NCI-H128 (cell line): ENCODE measurements around the gene SEC16A.

Source experiments
- DNase-seq: peaks from one replicate; lab custom pipeline; 2025; ENCODE audit not compliant: unreplicated experiment; lab: John Stamatoyannopoulos, UW

SEC16A gene

DNA sequence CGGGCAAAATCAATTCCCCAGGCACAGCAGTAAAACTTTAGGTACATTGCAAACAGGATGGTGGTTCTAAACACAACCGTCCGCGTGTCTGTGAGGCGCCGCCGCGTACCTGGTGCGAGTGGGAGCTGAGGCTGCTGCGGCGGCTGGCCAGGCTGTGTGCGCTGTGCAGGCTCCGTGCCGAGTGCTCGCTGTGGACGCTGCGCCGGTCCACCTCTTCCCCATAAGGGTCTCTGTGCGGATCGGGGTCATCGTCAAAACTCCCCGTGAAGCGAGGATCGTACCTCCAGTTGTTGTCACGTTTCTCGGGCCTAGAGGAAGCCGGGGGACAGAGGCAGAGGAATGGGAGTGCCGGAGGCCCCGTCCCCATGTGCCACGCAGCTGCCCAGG lies 16.7 kb downstream of the SEC16A start:
- DNase-seq = no peak

DNA sequence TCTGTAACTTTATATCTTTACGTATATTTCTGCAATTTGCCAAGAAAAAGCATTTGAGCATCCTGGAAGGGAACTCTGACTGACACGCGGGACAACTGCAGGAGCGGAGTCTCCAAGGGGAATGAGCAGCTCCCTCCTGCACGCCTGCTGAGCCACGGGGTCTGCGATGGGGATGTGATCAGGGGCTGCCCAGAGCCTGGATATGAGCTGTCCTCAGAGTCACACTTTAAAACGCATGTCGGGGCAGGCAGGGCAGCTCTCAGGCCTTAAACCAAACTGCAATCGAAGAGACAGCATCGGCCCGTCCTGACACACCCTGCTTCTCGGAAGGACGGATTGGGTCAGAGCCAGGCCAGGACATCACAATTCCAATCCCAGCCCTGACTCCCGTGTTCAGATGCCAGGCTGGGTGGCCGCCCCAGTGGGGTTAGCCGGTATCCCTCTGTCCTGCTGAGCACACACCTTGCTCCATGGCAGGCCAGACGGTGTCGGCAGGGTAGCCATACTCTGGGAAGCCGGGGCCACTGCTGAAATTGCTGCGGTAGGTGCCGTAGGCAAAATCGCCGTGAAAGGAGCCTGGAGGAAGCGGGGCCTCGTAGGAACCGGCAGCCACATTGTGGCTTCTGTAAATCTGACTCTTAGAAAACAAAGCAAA lies 17.2 kb downstream of the SEC16A start:
- no peak for DNase-seq

DNA sequence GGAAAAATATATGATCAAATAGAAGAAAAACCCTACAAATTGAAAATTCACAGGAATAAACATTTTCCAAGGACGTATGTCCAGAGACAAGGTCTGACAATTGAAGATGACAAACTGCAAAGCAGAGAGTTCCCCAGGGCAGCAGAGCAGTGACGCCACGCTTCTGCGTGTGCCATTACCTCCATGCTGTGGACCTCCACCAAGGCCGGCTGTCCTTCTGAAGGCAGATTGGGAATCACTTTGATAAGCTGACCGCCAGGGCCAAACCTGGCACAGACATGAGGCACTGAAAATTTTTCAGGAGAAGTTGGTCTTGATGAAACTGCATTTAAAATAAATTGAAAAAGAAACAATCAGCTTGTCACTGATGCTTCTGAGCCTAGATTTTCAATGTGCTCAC lies 18.6 kb downstream of the SEC16A start:
- no peak for DNase-seq

DNA sequence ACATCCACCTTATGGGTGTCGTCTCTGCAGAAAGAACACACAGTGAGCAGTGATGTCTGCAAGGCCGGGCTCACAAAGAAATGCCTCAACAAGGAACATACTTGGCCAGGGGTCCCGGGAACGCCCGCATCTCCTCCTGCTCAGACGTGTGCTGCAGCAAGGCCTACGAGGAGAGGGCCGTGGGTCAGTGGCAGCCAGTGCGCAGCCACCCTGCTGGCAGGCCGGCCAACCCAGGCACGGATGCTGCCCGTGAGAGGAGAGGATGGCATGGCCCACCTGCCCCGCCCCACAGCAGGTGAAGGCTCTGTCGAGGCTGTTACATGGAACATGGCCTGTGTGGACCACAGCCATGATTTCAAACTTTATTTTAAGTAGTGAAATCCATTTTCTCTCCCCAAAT lies 19.3 kb downstream of the SEC16A start:
- no peak for DNase-seq

DNA sequence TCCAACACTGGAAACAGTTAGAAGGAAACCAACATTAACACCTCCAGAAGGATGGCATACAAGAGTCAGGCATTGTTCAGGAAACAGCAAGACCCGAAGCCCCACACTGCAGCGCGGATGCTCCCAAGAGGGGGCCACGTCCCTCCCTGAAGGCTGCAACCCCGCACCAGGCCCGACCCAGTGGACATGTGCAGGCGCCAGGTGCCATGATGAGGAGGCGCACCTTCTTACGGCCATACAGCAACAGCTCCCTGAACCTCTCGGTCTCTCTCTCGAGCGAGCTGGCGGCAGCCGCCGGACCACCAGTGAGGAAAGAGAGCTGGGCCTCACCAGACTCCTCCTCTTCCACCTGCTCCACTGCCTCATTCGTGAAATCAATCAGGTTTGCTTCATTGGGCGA lies 20.2 kb downstream of the SEC16A start:
- DNase-seq = no peak

DNA sequence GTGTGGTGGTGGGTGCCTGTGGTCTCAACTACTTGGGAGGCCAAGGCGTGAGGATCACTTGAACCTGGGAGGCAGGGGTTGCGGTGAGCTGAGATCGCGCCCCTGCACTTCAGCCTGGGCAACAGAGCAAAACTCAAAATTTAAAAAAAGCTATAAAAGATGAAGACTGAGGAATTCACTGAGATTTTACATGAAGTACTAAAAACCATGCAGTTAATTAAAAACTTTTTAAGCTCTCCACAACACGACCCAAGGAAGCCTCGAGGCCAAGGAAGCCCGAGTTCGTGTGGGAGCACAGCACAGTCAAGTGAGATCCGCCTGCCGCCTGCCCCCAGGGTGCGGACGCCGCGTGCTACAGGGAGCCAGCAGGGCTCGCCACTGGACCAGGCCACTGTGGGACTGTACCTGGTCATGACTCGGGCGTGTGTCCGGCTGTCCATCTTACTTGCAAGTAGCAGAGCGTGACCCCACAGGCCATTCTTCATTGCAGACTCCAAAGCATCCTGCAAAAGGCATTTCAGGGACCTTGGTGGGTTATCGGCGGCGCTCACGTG lies 22.0 kb downstream of the SEC16A start:
- DNase-seq = no peak

DNA sequence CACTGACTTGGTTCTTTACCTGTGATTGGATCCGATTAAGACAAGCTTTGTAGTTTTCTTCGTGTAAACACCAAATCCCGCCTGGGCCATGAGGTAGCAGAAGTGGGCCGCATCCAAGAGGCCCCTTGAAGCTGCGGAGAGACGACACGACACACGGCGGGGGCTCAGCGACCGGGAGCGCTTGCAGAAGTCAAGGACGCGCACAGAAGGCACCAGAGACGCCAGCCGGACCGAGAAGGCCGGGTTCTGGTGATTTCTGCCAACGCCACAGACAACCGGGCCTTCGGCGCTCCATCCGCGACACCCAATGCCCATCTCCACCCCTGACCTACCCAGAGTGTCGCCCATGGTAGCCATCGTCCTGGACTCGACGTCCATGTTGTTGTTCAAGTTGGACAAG lies 23.4 kb downstream of the SEC16A start:
- DNase-seq = no peak

DNA sequence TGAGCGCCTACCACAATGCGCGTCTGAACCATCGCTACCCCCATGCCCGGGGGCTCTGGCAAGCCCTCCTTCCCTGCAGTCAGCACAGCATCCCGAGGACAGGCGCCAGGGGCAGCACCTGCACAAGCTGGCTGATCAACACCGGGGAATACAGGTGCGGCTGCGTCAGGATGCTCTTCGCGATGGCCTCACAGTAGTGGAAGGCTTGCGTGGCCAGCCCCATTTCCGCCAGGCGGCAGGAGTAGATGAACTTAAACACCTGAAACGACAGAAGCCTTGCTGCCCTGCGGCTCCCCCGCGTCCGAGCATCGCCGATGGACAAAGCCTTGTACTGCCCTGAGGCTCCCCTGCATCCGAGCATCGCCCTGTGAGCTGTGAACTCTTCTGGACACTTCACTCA lies 25.5 kb downstream of the SEC16A start:
- no peak for DNase-seq

DNA sequence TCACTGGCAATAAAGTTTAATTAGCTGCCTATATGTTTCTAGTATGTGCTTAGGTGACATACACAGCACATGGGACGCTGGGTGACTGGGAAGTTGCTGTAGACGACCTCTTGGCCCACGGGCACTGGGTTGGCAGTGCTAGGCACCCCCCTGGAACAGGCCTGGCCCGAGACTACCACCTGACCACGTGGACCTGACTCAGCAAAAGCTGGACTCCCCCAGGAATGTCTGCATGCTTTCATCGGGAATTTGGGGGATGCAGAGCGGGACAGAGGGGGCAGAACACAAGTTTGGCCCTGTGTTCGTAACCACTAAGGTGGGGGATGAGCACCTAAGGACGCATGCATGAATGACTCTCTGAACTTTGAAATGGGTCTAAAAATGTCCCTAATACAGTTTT lies 26.6 kb downstream of the SEC16A start:
- DNase-seq = no peak

DNA sequence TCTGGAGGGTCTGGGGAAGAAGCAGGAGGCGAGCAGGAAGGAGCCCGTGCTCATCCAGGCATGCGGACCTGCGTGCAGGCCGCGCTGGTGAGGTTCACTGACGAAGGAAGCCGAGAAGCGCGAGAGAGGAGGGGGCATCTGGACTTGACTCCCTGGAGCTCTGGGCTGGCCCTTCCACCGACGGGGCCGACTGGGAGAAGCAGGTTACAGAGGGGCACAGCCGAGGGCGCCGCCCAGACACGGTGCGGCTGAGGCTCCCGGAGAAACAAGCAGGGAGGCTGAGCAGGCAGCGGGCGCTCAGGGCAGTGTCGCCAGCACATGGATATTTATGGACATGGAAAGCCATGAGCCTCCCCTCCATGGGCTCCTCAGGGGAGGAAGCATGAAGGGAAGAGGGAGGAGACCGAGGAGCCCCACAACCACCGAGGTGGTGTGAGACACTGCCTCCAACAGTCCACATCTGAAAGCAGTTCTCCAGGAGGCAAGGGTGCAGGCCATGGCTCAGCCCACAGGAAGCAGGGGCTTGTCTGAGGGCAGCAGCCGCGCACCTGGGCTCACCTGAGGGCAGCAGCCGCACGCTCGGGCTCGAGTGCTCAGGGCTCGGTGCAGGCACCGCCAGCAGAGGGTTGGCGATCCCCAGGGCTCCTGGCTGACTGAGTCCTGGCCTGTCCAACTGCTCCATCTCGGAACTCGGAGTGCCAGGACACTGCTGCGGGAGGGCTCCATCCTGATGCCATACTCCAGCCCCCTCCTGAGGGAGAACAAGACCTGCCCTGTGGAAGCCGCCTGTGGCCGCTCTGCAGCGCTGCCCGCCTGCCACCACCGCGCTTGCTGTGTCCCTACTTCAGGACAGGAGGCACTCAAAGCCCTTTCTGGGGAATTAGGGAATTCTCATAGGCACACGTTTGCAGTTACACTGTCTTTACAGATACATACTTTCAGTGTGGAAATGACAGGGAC lies 27.5 kb downstream of the SEC16A start:
- DNase-seq = no peak

DNA sequence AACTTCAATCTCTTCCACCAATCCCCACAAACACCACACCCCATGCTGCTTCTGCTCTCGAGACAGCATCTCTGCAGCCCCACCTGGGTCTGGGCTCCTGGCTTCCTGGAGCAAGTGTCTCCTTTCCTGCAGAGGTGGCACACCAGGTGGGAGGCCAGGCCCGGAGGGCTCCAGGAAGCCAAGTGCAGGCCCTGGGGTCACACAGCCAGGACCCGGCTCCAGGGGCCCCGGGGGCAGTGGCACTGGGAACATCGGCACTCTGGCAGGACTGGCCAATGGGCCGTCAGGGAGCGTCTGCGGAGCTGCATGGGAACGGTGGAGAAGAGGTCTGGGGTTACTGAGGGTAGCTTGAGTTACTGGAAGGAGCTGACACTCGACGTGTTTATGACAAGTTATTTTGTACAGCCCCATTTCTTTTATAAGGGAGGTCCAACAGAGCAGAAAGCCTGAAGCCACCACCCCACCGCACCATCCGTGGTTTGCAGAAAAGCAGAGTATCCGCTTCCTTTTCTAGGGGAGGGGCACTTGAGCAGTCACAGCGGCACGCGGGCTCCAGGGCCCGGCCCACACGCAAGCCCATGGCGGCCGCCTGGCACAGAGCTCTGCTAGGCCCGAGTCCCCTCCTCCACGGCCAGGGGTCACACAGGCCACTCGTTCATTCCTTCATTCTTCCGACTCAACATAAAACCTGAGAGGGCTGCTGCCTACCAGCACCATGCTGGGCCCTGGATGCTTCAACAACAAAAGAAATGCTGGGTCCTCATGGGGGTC lies 28.6 kb downstream of the SEC16A start:
- no peak for DNase-seq

DNA sequence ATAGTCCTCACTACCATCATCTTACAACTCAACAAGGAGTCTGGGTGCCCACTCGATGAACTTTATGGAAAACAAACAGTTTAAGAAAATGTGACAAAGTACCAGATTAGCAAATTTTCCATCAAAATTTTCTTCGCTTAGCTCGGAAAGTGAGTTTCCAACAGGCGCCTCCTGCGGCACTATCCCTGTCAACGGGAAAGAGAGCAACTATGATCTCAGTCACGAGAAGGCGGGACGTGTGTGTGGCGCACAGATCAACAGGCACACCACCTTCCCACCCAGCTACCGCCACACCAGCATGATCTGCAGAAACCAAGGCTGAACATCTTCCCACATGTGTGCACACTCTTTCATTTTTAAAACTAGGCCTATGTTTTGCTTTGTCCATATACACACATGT lies 29.5 kb downstream of the SEC16A start:
- no peak for DNase-seq

DNA sequence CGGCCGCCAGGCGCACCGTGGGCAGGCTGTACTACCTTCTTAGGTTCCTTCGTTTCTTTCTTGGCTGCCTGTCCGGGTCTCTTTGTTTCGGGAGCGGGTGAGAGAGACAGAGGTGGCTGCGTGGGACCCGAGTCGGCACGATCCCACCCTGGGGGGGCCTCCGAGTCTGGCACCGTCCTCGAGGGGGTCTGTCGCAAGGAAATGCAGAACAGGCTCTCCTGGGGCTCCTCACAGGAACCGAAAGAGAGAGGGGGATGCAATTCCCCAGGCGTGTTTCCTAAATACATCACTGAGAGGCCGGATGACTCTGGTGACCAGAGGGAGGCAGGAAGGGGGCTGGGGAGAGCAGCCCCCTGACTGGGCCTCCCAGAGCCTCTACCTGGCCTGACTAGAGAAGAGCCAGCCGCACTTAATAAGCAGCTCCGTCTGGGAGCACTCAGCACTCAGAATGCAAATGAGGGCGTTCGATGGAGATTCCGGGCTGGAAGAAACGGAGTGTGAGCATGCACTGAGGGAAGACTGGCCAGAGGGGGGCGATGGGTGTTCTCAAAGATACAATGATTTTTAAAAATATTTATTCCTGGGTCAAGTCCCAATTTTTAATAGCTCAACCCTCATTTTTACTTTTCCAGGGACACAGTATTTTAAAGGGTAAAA lies 31.5 kb downstream of the SEC16A start:
- DNase-seq = no peak

DNA sequence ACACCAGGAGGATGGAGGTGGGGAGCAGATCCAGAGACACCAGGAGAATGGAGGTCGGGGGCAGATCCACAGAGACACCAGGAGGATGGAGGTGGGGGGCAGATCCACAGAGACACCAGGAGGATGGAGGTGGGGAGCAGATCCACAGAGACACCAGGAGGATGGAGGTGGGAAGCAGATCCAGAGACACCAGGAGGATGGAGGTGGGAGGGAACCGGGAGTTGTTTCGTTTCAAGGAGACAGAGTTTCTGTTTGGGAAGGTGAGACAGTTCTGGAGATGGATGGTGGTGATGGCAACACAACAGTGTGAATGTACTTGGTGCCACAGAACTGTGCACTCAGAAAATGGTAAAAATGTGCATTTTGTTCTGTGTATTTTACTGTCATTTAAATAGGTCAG lies 34.2 kb downstream of the SEC16A start:
- no peak for DNase-seq

DNA sequence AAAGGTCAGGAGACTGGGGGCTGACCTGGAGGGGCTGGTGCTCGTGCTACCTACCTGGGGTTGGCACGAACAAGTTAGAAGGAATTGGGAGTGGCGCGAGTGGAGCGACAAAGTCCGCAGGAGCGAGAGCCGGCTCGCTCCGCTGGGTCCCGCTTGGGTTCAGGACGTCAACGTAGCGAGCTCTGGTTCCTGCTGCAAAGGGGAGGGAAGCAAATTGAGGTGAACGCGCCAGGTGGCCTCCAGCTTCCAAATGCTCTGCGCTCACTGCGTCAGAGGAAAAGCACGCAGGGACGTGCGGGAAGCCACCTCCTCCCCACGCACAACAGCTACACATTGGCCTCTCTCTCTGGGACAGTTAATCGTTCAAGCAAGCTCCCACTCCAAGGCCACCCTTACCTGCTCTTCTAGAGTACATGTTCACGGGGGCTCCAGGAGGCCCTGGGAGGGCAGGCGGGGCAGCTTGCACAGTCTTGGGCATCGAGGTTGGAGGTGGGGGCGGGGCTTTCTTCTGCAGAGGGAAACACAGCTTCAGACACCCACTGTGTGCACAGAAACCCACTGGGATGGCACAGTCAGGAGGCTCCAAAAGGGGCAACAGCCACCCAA lies 35.6 kb downstream of the SEC16A start:
- DNase-seq = no peak

DNA sequence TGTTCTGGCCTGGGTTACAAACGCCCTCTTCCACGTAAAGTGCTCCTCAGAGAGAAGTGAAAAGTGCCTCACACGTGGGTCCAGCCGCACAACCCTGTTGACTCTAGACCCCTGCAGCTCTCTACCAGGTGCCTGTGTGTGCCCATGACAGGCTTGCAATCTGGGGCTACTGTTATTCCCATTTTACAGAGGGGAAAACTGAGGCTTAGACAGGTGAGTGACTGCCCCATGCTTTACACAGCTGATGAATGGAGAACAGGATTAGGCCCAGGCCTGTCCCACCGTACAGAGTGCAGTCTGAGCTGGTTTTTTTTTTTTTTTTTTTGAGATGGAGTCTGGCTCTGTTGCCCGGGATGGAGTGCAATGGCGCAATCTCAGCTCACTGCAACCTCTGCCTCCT lies 37.0 kb downstream of the SEC16A start:
- DNase-seq = no peak

DNA sequence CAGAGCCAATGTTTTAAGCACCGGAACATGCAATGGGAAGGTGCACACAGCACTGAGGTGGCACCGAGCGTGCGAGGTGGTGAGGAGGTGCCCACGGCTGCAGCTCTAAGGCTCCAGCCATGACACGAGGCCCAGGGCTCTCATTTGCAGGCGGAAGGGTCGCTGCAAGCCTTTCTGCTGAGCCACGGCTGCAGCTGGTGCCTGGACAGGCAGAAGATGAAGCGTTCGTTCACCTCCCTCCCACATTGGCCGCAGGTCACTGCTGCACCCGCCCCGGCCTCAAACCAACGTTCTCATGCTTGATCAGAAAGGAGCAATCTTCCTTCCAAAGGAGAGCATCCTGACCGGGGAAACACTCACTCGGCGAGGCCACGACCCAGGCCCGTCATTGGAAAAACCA lies 38.7 kb downstream of the SEC16A start:
- DNase-seq = no peak

DNA sequence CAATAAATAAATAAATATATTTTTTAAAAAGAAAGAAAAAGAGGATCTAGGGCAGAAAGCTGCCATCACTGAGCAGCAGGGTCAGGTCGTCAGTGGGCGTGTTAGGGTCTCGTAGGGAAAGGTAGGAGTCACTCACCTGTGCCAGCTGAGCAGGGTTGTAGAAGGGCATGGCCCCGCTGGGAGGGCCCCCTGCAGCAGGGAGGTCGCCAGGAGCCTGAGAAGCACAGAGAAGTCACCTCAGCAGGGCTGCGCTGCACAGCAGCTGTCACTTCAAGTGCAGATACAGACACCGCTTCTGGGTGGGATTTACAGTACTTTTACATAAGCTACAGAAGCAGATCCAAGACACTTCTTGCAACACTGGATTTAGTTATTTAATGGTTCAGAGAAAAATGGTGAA lies 39.2 kb downstream of the SEC16A start:
- no peak for DNase-seq

DNA sequence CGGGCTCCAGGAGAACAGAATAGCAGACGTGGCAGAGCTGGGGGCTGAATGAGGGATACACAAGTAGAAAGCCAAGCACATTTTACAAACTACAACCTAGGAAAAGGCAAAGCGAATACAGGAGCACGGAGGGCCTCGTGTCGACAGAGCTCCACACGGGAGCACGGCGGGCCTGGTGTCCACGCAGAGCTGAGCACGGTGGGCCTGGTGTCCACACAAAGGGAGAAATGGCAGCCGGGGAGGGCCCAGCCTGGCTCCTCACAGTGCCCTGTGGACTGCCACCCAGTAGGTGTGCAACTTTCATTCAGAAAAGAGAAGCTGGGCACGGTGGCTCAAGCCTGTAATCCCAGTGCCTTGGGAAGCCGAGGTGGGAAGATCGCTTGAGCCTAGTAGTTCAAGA lies 39.8 kb downstream of the SEC16A start:
- DNase-seq = no peak

DNA sequence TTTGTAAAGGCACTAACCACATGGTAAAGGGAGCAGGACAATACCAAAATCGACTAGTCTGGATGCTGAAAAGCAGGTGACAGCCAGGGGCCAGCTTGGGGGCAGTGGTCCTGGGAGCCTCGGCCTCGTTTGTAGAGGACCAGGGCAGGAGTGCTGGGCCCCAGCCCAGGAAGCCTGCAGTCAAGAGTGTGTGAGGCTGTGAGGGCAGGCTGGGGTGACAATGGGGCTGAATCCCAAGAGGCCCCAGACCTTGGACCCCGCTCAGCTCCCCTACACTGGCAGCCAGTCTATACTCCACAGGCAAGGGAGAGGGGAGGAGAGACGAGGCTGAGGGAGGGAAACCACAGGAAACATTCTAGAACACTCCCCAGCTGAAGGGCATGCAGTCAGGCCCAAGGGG lies 40.6 kb downstream of the SEC16A start:
- no peak for DNase-seq
